ES-I3 (cell line): ENCODE results near the gene PTPRE.

ENCODE experiments used
- H3K36me3 ChIP-seq: 2 replicates; pipeline ENCODE4 v1.6.1; 2013; ENCODE audit warnings: mild to moderate bottlenecking, low read length, control low read depth, moderate library complexity; ENCODE audit not compliant: insufficient read depth
- H3K4me1 ChIP-seq: 2 replicates; pipeline ENCODE4 v1.6.1; 2013; ENCODE audit warnings: mild to moderate bottlenecking, control low read depth, low read length; ENCODE audit not compliant: insufficient read depth
- H3K9ac ChIP-seq: 2 replicates; pipeline ENCODE4 v1.6.1; 2013; ENCODE audit warnings: low read depth, mild to moderate bottlenecking, low read length, moderate library complexity
- H3K9me3 ChIP-seq: 2 replicates; pipeline ENCODE4 v1.6.1; 2013; ENCODE audit warnings: mild to moderate bottlenecking, low read length, moderate library complexity; ENCODE audit not compliant: control insufficient read depth, insufficient read depth

PTPRE gene

DNA sequence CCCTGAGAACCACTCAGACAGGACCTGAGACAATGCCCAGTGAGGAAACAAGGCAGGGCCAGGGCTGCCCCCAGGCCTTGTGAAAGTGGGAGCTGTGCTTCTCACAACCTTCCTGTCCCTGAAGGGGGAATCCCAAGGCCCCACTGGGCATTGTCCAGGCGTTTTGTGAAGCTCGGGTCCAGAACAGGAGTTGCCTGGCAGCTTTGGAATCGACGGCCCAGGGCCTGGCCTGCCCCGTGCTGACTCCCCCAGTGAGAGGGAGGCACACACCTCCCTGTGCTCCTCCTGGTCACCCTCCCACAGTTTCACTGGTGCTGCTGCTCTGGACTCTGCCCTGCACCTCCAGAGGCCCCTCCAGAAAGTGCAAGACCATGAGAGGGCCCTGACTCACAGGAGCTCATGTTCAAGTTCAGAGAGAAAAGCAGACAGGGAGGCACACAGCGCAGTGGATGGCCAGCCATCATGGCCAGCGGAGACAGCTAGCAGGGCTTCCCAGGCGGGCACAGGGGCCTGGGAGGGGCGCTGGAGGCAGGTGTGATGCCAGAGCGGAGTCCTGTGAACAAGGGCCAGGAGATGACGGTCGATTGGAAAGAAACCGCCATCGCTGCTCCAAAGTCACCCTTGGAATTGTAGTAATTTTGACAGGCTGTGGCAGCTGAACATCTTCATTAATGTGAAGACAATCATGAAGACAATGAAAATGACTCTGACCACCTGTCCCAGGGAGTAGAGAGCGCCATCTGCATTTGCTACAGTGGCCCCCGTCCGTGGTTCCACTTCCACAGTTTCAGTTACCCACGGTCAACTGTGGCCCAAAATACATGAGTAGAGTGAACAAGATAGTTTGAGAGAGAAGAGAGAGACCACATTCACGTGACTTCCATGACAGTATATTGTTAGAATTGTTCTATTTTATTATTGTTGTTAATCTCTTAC is 115.6 kb downstream of the PTPRE start:
- H3K9ac ChIP-seq, result no peak overlapping the region
- no peaks in the 10 kb centered on the region for H3K4me1 ChIP-seq
- H3K9me3 ChIP-seq, result no peaks in the 10 kb centered on the region
- no peaks in the 10 kb centered on the region for H3K36me3 ChIP-seq

- no peak overlapping the region for H3K9ac ChIP-seq
- H3K36me3 ChIP-seq, result no peaks in the 10 kb centered on the region
- no peaks in the 10 kb centered on the region for H3K9me3 ChIP-seq
- H3K4me1 ChIP-seq, result no peaks in the 10 kb centered on the region
These were observed 117.5 kb downstream of the PTPRE start for GRCh38 chr10:128024426-128024825.

DNA sequence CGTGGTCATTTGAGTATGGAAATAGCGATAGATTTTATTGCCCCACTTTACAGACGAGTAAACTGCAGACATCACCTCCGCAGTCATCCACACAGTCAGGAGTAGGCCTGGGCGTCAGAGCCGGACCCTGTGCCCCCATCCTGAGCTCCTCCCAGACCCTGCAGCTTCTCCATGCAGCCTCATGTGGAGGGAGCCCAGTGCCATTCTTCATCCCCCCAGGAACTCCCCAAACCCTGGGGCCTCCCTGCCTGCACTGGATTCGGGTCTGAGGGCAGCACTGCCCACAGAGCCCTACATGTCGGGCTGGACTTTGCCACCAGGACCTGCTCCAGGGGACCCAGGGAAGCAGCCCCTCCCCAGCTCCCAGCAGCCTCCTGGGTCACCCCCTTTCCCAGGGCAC is 118.5 kb downstream of the PTPRE start:
- Histone ChIP-seq H3K9ac (no peak overlapping the region), H3K4me1 (no peaks in the 10 kb centered on the region), H3K9me3 (no peaks in the 10 kb centered on the region), H3K36me3 (no peaks in the 10 kb centered on the region)

- Histone ChIP-seq H3K36me3 (no peaks in the 10 kb centered on the region), H3K9ac (no peak overlapping the region), H3K9me3 (no peaks in the 10 kb centered on the region), H3K4me1 (no peaks in the 10 kb centered on the region)
These were observed 119.0 kb downstream of the PTPRE start for GRCh38 chr10:128025951-128026350.

DNA sequence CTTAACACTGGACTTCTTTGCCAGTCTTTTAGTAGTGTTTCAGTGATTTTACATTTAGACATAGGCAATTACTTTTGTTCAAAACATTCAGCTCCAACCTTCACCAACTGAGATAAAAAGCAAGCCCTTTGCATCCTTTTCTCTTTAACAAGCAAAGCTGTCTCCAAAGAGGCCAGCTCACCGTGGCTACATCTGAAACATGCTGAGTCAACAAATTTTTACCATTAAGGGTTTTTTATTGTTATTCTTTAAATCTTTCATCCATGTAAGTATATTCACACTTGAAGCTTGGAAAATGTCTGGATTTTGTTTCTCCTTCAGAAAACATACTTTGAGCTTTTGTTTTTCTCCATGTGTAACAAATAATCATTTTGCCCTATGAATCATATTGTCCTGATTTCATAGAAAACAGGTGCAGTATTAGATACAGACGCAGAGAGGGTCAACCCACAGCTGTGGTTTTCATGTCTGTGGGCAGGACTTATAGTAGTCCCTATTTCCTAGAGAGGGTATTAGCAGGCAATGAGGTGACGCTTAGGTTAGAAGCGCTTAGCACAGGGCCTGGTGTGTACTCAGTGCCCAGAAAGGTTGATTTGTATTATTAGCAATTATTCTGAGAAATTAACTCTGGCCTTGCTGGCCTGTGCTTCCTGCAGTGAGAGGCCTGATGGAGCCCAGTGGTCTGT is 119.9 kb downstream of the PTPRE start:
- H3K9me3 ChIP-seq, result no peaks in the 10 kb centered on the region
- no peaks in the 10 kb centered on the region for H3K36me3 ChIP-seq
- no peak overlapping the region for H3K9ac ChIP-seq
- no peaks in the 10 kb centered on the region for H3K4me1 ChIP-seq

DNA sequence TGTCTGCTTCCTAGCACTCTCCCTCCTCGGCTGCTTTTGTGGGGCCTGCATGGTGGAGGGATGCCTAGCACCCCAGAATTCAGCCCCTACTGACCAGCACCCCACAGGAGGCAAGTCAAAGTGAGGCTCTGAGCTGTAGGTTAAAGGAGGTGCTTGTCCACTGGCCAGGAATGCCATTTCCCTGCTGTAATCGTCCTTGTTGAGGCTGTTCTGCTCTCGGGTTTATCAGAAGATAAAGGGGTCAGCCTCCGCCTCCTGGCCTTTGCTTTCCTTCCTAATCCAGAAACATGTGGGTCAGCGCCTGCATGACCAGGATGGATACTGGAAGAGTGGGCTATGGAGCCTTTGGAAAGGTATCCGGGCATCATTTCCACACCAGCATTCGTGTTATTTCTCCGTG is 120.4 kb downstream of the PTPRE start:
- Histone ChIP-seq H3K36me3 (no peaks in the 10 kb centered on the region), H3K4me1 (no peaks in the 10 kb centered on the region), H3K9ac (no peak overlapping the region), H3K9me3 (no peaks in the 10 kb centered on the region)

DNA sequence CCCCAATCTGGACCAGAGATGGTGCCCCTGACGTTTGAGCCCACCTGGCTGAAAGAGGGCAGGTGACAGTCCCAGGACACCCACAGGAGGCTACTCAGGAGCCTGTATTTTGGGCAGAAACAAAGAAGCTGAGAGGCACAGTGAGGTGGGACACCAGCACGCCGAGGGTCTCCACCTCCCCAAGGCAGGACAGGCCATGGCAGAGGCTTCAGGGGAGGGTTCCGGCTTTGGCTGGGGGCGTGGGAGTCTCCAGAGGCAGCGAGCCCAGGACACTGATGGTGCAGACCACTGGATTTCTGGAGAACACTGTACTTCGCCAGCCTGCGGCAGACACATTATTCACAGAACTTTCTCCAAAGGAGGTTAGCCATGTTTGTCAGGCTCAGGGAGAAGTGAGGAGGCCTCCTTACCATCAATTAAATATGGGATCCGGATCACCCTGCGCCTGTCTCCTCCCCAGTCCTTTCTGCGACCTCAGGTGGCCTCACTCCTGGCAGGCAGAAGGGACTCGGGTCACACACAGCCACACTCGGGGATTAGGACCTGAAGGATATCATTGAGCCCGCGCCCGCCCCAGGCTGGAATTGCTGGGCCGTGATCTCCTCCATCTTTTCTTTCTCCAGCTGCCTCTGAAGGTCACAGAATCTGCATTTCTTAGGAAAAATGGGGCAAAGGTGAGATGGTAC is 121.1 kb downstream of the PTPRE start:
- Histone ChIP-seq H3K9ac (no peak overlapping the region), H3K9me3 (no peaks in the 10 kb centered on the region), H3K4me1 (no peaks in the 10 kb centered on the region), H3K36me3 (no peaks in the 10 kb centered on the region)

DNA sequence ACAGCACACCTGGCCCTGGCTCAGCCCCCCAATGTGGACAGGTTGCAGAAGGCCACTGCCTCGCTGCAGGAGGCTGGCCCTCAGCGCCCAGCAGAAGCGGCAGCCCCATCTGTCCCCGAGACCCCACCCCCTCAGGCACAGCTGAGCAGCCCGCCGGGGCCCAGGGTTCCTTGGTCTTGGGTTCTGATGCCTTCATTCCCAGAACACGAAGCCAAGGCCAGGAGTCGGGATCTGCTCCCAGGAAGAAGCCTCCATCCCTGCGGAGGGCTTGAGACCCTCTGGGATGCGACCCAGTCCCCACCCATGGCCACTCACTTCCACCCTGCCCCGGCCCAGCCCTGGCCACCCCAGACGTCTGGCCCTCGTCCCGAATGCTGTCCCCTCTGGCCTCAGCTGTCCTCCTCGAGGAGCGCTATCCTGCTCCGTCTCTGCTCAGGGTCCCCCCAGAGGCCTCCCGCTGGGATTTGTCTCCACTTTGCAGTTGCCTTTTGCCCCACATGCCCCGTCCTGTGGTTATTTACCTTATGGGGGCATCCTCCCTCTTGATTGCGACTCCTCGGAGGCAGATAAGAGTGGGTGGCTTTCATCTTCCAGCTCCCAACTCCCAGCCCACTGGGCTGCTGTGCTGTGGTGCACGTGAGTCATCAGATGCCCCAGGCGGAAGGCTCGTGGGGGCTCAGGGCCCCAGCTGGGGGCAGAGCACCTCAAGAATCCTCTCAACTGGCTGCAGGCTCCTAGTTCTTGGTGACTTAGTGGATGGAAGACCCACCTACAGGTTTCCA is 121.8 kb downstream of the PTPRE start:
- Histone ChIP-seq H3K9ac (no peak overlapping the region), H3K4me1 (no peaks in the 10 kb centered on the region), H3K9me3 (no peaks in the 10 kb centered on the region), H3K36me3 (no peaks in the 10 kb centered on the region)

DNA sequence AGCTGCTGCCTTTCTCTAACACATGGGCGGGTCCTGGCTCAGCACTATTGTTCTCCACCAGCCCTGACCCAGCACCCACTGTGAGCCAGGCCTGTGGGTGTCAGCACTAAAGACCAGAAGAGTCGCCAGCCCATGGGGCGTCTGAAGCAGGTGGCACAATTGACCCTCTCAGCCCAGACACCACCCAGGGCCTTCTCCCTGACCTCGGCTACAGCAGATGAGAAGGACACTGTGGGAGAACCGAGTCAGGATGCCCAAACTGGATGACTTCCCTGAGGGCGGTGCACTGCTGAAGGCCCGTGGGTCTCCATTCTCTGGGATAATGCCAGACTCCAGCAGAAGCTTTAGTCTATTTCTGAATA is 122.4 kb downstream of the PTPRE start:
- H3K9me3 ChIP-seq, result no peaks in the 10 kb centered on the region
- no peaks in the 10 kb centered on the region for H3K36me3 ChIP-seq
- no peaks in the 10 kb centered on the region for H3K4me1 ChIP-seq
- no peak overlapping the region for H3K9ac ChIP-seq

GRCh38 chr10:128029731-128030369 is 122.9 kb downstream of the PTPRE start:
- Histone ChIP-seq H3K9ac (no peak overlapping the region), H3K9me3 (no peaks in the 10 kb centered on the region), H3K36me3 (no peaks in the 10 kb centered on the region), H3K4me1 (no peaks in the 10 kb centered on the region)

DNA sequence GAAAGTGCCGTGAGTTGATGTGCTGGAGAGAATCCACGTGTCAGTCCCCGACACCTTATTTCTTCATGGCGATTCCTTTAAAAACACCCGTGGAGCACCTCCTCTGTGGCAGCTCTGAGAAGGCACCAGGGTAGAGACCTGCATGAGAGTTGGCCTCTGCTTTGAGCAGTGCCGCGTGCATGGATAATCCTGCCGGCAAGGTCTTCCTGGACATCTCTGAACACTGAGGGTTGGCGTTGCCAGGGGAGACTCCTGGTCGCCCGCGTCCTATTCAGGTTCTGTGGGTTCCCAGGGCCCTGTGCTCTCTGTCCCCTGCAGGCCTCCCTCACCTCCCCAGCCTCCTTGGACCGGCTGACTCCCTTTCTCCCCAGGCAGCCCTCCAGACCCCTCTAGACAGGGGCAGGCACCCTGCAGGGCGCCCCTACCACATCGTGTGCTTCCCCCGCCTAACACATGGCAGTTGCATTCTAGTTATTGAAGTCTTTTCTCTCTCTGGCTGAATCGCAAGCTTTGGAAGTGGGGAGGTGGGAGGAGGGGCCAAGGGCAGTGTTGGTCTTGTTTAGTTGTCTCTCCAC is 123.7 kb downstream of the PTPRE start:
- H3K4me1 ChIP-seq, result no peaks in the 10 kb centered on the region
- no peak overlapping the region for H3K9ac ChIP-seq
- H3K9me3 ChIP-seq, result no peaks in the 10 kb centered on the region
- no peaks in the 10 kb centered on the region for H3K36me3 ChIP-seq

- Histone ChIP-seq H3K4me1 (no peaks in the 10 kb centered on the region), H3K9ac (no peak overlapping the region), H3K36me3 (no peaks in the 10 kb centered on the region), H3K9me3 (no peaks in the 10 kb centered on the region)
These were observed 124.3 kb downstream of the PTPRE start for GRCh38 chr10:128031216-128031615.

DNA sequence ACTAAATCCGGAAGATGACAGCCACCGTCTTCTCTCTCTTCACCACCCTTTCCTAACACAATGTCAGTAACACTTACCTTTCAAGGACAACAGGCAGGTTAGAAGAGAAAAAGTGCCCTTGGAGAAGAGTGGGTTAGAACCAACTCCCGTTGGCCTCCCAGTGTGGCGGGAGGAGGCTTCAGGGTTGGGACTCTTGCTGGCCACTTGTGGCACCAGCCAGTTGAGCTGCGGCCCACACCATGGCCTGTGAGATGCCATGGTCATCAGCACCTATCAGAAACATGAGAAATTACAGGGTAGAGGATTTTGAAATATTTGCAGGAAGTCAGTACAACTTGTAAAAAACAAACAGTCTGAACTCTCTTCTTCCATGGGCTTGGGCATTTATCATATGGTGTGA is 125.6 kb downstream of the PTPRE start:
- Histone ChIP-seq H3K9ac (no peak overlapping the region), H3K4me1 (no peaks in the 10 kb centered on the region), H3K9me3 (no peaks in the 10 kb centered on the region), H3K36me3 (no peaks in the 10 kb centered on the region)
